Stomach smooth muscle (tissue), 2 donors: ENCODE data around the gene TSPAN12.
A peak's percentile ranks its signal among the peaks of the same experiment; 100 is the strongest.
"Not testable (repeated sequence)": the region's sequence is repeated elsewhere in the genome, so short reads cannot be mapped to it uniquely, and the experiment has no call there.

Experiments
- H3K27ac ChIP-seq: one replicate; pipeline ENCODE4 v1.7.0; 2013; ENCODE audit warnings: mild to moderate bottlenecking, low read length, inconsistent platforms
- H3K27me3 ChIP-seq, 2 donors: one replicate each; pipeline ENCODE4 v1.7.0; 2013; ENCODE audit warnings: low read length in 2 of 2; ENCODE audit not compliant: insufficient read depth in 2 of 2, control insufficient read depth in 1 of 2
- H3K36me3 ChIP-seq, 2 donors: one replicate each; pipeline ENCODE4 v1.7.0; 2013; ENCODE audit warnings: low read length in 2 of 2; ENCODE audit not compliant: control insufficient read depth in 2 of 2, insufficient read depth in 2 of 2
- H3K4me1 ChIP-seq: one replicate; pipeline ENCODE4 v1.7.0; 2013; ENCODE audit warnings: low read length; ENCODE audit not compliant: control insufficient read depth, insufficient read depth
- H3K4me3 ChIP-seq, 2 donors: one replicate each; pipeline ENCODE4 v1.7.0; 2013; ENCODE audit warnings: low read length in 2 of 2
- H3K9ac ChIP-seq, 2 donors: one replicate each; pipeline ENCODE4 v1.7.0; 2013; ENCODE audit warnings: low read length in 2 of 2, mild to moderate bottlenecking in 1 of 2
- H3K9me3 ChIP-seq, 2 donors: one replicate each; pipeline ENCODE4 v1.7.0; 2013; ENCODE audit warnings: low read length in 2 of 2; ENCODE audit not compliant: control insufficient read depth in 2 of 2
- donor health status: healthy.
- donor health status: Pancreatic carcinoma.

TSPAN12 gene

GRCh38 chr7:120857588-120858573 is at the start of gene TSPAN12:
TSS of gene TSPAN12 (minus strand) at chr7:120858144. CDS start at chr7:120856763, 1,381 bp downstream.
- Histone ChIP-seq H3K27me3 (no peaks in the 10 kb centered on the region), H3K4me3 (peak within 1 kb of the TSS; percentile 84 to 89), H3K36me3 (no peaks in the 10 kb centered on the region), H3K9me3 (no peaks in the 10 kb centered on the region), H3K4me1 (no peaks in the 10 kb centered on the region), H3K9ac (peak within 1 kb of the TSS; percentile 70 to 77), H3K27ac (peak within 1 kb of the TSS; percentile 43)

GRCh38 chr7:120898715-120899499 is 41.0 kb upstream of the TSPAN12 start:
- no peaks in the 10 kb centered on the region for H3K36me3 ChIP-seq
- no peak overlapping the region for H3K4me3 ChIP-seq
- H3K4me1 ChIP-seq, result no peaks in the 10 kb centered on the region
- no peak overlapping the region for H3K9ac ChIP-seq
- peaks cover 0 to 4% of the 10 kb centered on the region in 2 donors for H3K9me3 ChIP-seq
- H3K27me3 ChIP-seq, result no peaks in the 10 kb centered on the region
- H3K27ac ChIP-seq, result no peak overlapping the region

GRCh38 chr7:120895253-120895652 is 37.3 kb upstream of the TSPAN12 start:
- H3K27me3 ChIP-seq, H3K4me1 ChIP-seq, H3K27ac ChIP-seq, H3K9ac ChIP-seq, H3K36me3 ChIP-seq, H3K4me3 ChIP-seq, H3K9me3 ChIP-seq: not testable (repeated sequence)

- H3K27ac ChIP-seq, H3K9me3 ChIP-seq, H3K36me3 ChIP-seq, H3K27me3 ChIP-seq, H3K4me3 ChIP-seq, H3K4me1 ChIP-seq, H3K9ac ChIP-seq: not testable (repeated sequence)
Measured at GRCh38 chr7:120885602-120886001, 27.7 kb upstream of the TSPAN12 start.

GRCh38 chr7:120877701-120878100 is 19.8 kb upstream of the TSPAN12 start:
- Histone ChIP-seq H3K4me1 (no peaks in the 10 kb centered on the region), H3K9me3 (no peaks in the 10 kb centered on the region), H3K27me3 (no peaks in the 10 kb centered on the region), H3K4me3 (no peak overlapping the region), H3K9ac (no peak overlapping the region), H3K27ac (no peak overlapping the region), H3K36me3 (no peaks in the 10 kb centered on the region)

GRCh38 chr7:120876922-120877321 is 19.0 kb upstream of the TSPAN12 start:
- H3K36me3 ChIP-seq, result no peaks in the 10 kb centered on the region
- H3K4me1 ChIP-seq, result no peaks in the 10 kb centered on the region
- no peaks in the 10 kb centered on the region for H3K27me3 ChIP-seq
- H3K9me3 ChIP-seq, result no peaks in the 10 kb centered on the region
- H3K4me3 ChIP-seq, result no peak overlapping the region
- no peak overlapping the region for H3K27ac ChIP-seq
- no peak overlapping the region for H3K9ac ChIP-seq

GRCh38 chr7:120874722-120875121 is 16.8 kb upstream of the TSPAN12 start:
- no peaks in the 10 kb centered on the region for H3K36me3 ChIP-seq

GRCh38 chr7:120874016-120874415 is 16.1 kb upstream of the TSPAN12 start:
- H3K4me3 ChIP-seq, result no peak overlapping the region
- no peak overlapping the region for H3K9ac ChIP-seq
- H3K9me3 ChIP-seq, result no peaks in the 10 kb centered on the region
- no peaks in the 10 kb centered on the region for H3K27me3 ChIP-seq
- no peaks in the 10 kb centered on the region for H3K4me1 ChIP-seq
- H3K27ac ChIP-seq, result no peak overlapping the region
- no peaks in the 10 kb centered on the region for H3K36me3 ChIP-seq

More at GRCh38 chr7:120874722-120875121, 16.8 kb upstream of the TSPAN12 start:
- Histone ChIP-seq H3K4me3 (no peak overlapping the region), H3K9me3 (no peaks in the 10 kb centered on the region), H3K27ac (no peak overlapping the region), H3K4me1 (no peaks in the 10 kb centered on the region), H3K9ac (no peak overlapping the region), H3K27me3 (no peaks in the 10 kb centered on the region)

- no peaks in the 10 kb centered on the region for H3K4me1 ChIP-seq
- no peak overlapping the region for H3K27ac ChIP-seq
- no peak overlapping the region for H3K4me3 ChIP-seq
- no peaks in the 10 kb centered on the region for H3K9me3 ChIP-seq
- no peaks in the 10 kb centered on the region for H3K36me3 ChIP-seq
- no peaks in the 10 kb centered on the region for H3K27me3 ChIP-seq
- no peak overlapping the region for H3K9ac ChIP-seq
Measured at GRCh38 chr7:120873401-120873800, 15.5 kb upstream of the TSPAN12 start.

GRCh38 chr7:120869700-120870099 is 11.8 kb upstream of the TSPAN12 start:
- no peak overlapping the region for H3K27ac ChIP-seq
- H3K36me3 ChIP-seq, result no peaks in the 10 kb centered on the region
- H3K9me3 ChIP-seq, result no peaks in the 10 kb centered on the region
- H3K4me1 ChIP-seq, result no peaks in the 10 kb centered on the region
- H3K9ac ChIP-seq, result no peak overlapping the region
- H3K27me3 ChIP-seq, result no peaks in the 10 kb centered on the region
- H3K4me3 ChIP-seq, result no peak overlapping the region
